OCI-LY1 (cell line): ENCODE data around the gene CPD.

Experiments used
- H2AFZ ChIP-seq: fragments of 200-600 bp; sonication (generic), shearing (Covaris generic); 2 replicates; pipeline ENCODE4 v1.6.0; 2014; ENCODE audit warnings: antibody characterized with exemption, mild to moderate bottlenecking, low read length
- H3F3A ChIP-seq: fragments of 200-600 bp; sonication (generic), shearing (Covaris generic); 2 replicates; pipeline ENCODE4 v1.6.0; 2014; ENCODE audit warnings: mild to moderate bottlenecking, antibody characterized with exemption, low read length, moderate library complexity; ENCODE audit not compliant: insufficient read depth
- H3K27ac ChIP-seq: fragments of 200-600 bp; sonication (generic); 2 replicates; pipeline ENCODE4 v1.5.1; 2014; ENCODE audit warnings: low read length, mixed run types, mild to moderate bottlenecking, low read depth; ENCODE audit not compliant: poor library complexity, severe bottlenecking
- H3K27me3 ChIP-seq: fragments of 200-600 bp; sonication (generic); 2 replicates; pipeline ENCODE4 v1.6.0; 2014; ENCODE audit warnings: antibody characterized with exemption, mild to moderate bottlenecking, low read length, moderate library complexity; ENCODE audit not compliant: insufficient read depth
- H3K36me3 ChIP-seq: fragments of 200-600 bp; sonication (generic); 2 replicates; pipeline ENCODE4 v1.6.1; 2014; ENCODE audit warnings: mild to moderate bottlenecking, antibody characterized with exemption, low read length, moderate library complexity, mixed read lengths; ENCODE audit not compliant: insufficient read depth
- H3K4me1 ChIP-seq: fragments of 200-600 bp; sonication (generic); 2 replicates; pipeline ENCODE4 v1.5.1; 2014; ENCODE audit warnings: mild to moderate bottlenecking, low read length, moderate library complexity; ENCODE audit not compliant: insufficient read depth, severe bottlenecking
- H3K4me2 ChIP-seq: fragments of 200-600 bp; sonication (generic), shearing (Covaris generic); 2 replicates; pipeline ENCODE4 v1.6.1; 2014; ENCODE audit warnings: low read length
- H3K4me3 ChIP-seq: fragments of 200-600 bp; sonication (generic); 2 replicates; pipeline ENCODE4 v1.5.1; 2014; ENCODE audit warnings: low read length, low read depth, mild to moderate bottlenecking, mixed read lengths; ENCODE audit not compliant: poor library complexity, severe bottlenecking
- H3K79me2 ChIP-seq: fragments of 200-600 bp; shearing (Covaris generic); 2 replicates; pipeline ENCODE4 v1.6.1; 2016; ENCODE audit warnings: mixed run types, low read length, mixed read lengths; ENCODE audit not compliant: insufficient read depth
- H3K9ac ChIP-seq: fragments of 200-600 bp; sonication (generic), shearing (Covaris generic); 2 replicates; pipeline ENCODE4 v1.6.1; 2014; ENCODE audit warnings: mild to moderate bottlenecking, low read length, mixed read lengths
- H3K9me2 ChIP-seq: fragments of 200-600 bp; sonication (generic), shearing (Covaris generic); 2 replicates; pipeline ENCODE4 v1.6.1; 2014; ENCODE audit warnings: low read depth, mild to moderate bottlenecking, low read length, mixed read lengths
- H3K9me3 ChIP-seq: fragments of 200-600 bp; shearing (Covaris generic); 2 replicates; pipeline ENCODE4 v1.6.1; 2014; ENCODE audit warnings: low read length, mixed read lengths
- H4K20me1 ChIP-seq: fragments of 200-600 bp; sonication (generic), shearing (Covaris generic); 2 replicates; pipeline ENCODE4 v1.6.0; 2016; ENCODE audit warnings: mild to moderate bottlenecking, low read length; ENCODE audit not compliant: insufficient read depth
- CTCF ChIP-seq: fragments of 200-600 bp; sonication (generic), shearing (Covaris generic); IDR thresholded peaks from 2 replicates; pipeline ENCODE4 v1.5.1; 2017; ENCODE audit warnings: mild to moderate bottlenecking, antibody characterized with exemption, low read length, moderate library complexity, mixed read lengths
- EZH2 ChIP-seq: fragments of 200-600 bp; sonication (generic), shearing (Covaris generic); IDR thresholded peaks from 2 replicates; pipeline ENCODE4 v1.8.0; 2017; ENCODE audit warnings: borderline replicate concordance, mixed run types, mild to moderate bottlenecking, antibody characterized with exemption, low read length, moderate library complexity, mixed read lengths

The CPD gene

GRCh38 chr17:30514895-30515596 lies 136.3 kb downstream of the CPD start:
- Histone ChIP-seq H3K9me3 (no peaks in the 10 kb centered on the region), H3F3A (no peaks in the 10 kb centered on the region), H3K9ac (no peak overlapping the region), H2AFZ (no peak overlapping the region), H4K20me1 (no peaks in the 10 kb centered on the region), H3K4me3 (no peak overlapping the region), H3K9me2 (no peaks in the 10 kb centered on the region), H3K36me3 (peaks cover 38% of the 10 kb centered on the region), H3K27me3 (no peaks in the 10 kb centered on the region), H3K79me2 (no peaks in the 10 kb centered on the region), H3K4me2 (no peak overlapping the region), H3K4me1 (no peaks in the 10 kb centered on the region), H3K27ac (no peak overlapping the region)
- no peak for TF ChIP-seq CTCF
- TF ChIP-seq EZH2 = no peak

GRCh38 chr17:30517786-30518185 lies 139.1 kb downstream of the CPD start:
- H4K20me1 ChIP-seq = no peaks in the 10 kb centered on the region

GRCh38 chr17:30519166-30519565 lies 140.4 kb downstream of the CPD start:
- Histone ChIP-seq H3K9me2 (no peaks in the 10 kb centered on the region), H3K4me2 (no peak overlapping the region), H4K20me1 (no peaks in the 10 kb centered on the region), H3K79me2 (no peaks in the 10 kb centered on the region), H3K27me3 (no peaks in the 10 kb centered on the region), H2AFZ (no peak overlapping the region), H3K27ac (no peak overlapping the region), H3K36me3 (peaks cover 50% of the 10 kb centered on the region), H3F3A (no peaks in the 10 kb centered on the region), H3K9ac (no peak overlapping the region), H3K9me3 (no peaks in the 10 kb centered on the region), H3K4me1 (no peaks in the 10 kb centered on the region), H3K4me3 (no peak overlapping the region)
- no peak for TF ChIP-seq EZH2
- TF ChIP-seq CTCF = no peak

More at GRCh38 chr17:30517786-30518185, 139.1 kb downstream of the CPD start:
- H2AFZ ChIP-seq = no peak overlapping the region
- H3K27me3 ChIP-seq = no peaks in the 10 kb centered on the region
- H3F3A ChIP-seq = no peaks in the 10 kb centered on the region
- H3K27ac ChIP-seq = no peak overlapping the region
- no peak for TF ChIP-seq CTCF
- no peak for TF ChIP-seq EZH2
- H3K79me2 ChIP-seq = no peaks in the 10 kb centered on the region
- H3K9me2 ChIP-seq = no peaks in the 10 kb centered on the region
- no peak overlapping the region for H3K9ac ChIP-seq
- no peaks in the 10 kb centered on the region for H3K4me1 ChIP-seq
- H3K36me3 ChIP-seq = peaks cover 60% of the 10 kb centered on the region
- H3K4me3 ChIP-seq = no peak overlapping the region
- no peaks in the 10 kb centered on the region for H3K9me3 ChIP-seq
- H3K4me2 ChIP-seq = no peak overlapping the region
